Inflammatory macrophage treated with lipopolysaccharide for 1 hour (primary cell): ENCODE measurements around the gene NEK8.
A peak's percentile ranks its signal among the peaks of the same experiment; 100 is the strongest.

Experiments
- DNase-seq, 2 donors: peaks; one replicate each; pipeline ENCODE4 v3.0.0-alpha.2; 2020 to 2022

Gene NEK8

DNA sequence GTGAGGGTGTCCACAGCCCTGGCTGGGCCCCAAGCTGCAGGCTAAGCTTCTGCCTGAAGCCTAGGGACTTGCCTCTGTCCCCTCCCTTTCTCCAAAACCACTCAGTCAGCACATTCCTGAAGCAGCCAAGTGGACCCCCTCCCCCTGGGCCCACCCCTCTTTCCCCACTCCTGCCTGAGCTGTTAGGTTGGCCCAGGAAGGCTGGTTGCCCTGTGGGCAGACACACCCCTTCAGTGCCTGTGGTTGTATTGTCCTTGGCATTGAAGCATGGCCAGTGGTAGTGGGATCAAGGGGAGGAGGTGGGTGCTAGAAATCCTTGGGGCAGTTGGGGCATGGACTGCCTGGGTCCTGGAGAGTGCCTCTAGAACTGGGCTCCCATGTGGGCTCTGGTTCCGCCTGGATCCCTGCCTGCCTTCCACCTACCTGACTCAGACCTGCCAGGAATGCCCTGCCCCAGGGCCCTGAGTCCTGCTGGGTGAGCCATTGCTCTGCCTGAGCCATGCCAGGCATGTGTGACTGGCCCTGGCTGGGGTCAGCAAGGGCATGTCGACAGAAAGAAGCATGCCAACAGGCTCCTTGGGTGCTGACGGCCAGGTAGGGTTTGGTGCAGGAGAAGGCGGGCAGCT is 17.3 kb downstream of the NEK8 start:
- DNase-seq: no peak

DNA sequence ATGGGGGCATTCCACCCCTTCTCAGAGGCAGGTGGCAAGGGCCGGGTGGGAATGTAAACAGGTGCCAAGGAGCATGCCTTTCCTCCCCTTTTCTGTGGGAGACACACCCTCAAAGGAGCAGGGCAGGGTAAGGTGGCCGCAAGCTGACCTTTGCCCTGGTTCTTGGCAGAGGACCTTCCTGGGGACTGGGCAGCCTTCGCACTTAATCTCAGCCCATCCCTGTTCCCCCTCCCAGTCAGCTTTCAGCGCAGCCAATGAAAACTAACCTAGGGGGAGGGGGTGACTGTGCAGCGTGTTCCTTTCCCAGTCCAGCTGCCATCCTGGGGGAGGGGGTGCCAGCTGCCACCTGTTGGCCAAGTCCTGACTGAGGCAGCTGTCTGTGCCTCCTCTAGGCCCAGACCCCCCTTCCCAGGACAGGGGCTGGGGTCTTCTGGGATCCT is 18.0 kb downstream of the NEK8 start:
- no peak for DNase-seq

DNA sequence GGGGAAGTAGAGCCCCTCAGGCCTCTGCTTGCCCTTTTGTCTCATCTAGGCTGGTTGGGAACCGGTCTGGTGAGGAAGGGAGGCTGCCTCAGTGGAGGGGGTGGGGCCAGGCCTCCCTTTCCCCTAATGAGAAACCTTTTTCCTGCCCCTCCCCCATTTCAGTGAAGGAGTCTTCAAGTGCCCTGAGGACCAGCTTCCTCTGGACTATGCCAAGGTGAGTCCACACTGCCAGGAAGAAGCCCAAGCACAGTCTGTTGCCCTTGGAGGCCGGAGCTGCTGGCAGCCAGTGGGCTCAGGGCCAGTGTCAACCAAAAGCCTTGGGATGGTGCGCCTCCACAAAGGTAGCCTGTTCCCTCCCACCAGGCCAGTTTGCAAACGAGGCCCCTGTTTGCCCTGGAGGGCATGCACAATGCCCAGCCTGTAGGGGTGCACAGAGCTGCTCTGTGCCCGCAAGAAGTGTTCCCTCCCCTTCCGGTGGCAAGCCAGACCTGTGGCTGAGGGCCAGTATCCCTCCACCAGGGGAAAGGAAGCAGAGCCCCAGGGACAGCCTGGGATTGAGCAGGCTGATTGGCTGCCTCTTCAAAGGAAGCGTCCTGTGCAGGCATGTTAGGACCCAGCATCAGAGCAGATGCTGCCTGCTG is 18.6 kb downstream of the NEK8 start:
- DNase-seq: no peak

GRCh38 chr17:28747801-28748750 is 19.5 kb downstream of the NEK8 start:
- no peak for DNase-seq

GRCh38 chr17:28748852-28749515 is 20.4 kb downstream of the NEK8 start:
- no peak for DNase-seq

GRCh38 chr17:28749516-28750177 is 21.1 kb downstream of the NEK8 start:
- no peak for DNase-seq

- peak; percentile 75 to 97 for DNase-seq
These were observed 21.8 kb downstream of the NEK8 start for GRCh38 chr17:28750178-28751047.

- no peak for DNase-seq
These were observed 23.2 kb downstream of the NEK8 start for GRCh38 chr17:28751600-28752366.

- no peak for DNase-seq
These were observed 26.9 kb downstream of the NEK8 start for GRCh38 chr17:28755486-28755885.

GRCh38 chr17:28756049-28756804 is 27.6 kb downstream of the NEK8 start:
- DNase-seq: no peak

DNA sequence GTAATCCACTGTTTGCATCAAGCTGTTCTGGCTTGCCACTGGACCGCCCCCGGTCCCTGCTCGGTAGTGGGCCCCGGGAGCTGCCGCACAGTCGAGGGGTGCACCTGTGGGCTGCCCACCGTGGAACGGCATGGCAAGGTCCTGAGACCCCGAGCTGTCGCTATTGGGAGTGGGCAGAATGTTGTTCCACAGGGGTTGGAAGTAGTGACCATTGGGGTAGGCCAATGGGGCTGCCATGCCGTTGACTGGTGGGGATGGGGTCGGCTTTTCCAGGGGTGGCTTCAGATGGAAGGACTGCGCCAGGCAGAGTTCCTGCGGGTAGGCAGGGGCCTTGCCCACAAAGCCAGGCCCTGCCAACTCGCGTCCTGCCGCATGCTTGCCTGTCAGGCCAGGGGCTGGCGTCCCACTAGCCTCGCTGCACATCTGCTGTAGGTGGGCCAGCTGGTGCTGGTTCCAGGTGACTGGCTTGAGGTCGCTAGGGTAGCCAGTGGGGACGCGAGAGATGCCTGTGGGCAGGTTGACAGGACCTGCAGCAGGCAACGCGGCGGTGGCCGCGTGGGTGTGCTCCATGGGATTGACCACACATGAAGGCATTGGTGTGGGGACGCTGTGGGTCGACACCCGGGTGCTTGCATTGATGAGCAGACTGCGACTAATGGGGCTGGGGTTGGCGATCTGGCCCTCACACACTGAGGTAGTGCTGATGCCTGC is 30.0 kb downstream of the NEK8 start:
- no peak for DNase-seq

DNA sequence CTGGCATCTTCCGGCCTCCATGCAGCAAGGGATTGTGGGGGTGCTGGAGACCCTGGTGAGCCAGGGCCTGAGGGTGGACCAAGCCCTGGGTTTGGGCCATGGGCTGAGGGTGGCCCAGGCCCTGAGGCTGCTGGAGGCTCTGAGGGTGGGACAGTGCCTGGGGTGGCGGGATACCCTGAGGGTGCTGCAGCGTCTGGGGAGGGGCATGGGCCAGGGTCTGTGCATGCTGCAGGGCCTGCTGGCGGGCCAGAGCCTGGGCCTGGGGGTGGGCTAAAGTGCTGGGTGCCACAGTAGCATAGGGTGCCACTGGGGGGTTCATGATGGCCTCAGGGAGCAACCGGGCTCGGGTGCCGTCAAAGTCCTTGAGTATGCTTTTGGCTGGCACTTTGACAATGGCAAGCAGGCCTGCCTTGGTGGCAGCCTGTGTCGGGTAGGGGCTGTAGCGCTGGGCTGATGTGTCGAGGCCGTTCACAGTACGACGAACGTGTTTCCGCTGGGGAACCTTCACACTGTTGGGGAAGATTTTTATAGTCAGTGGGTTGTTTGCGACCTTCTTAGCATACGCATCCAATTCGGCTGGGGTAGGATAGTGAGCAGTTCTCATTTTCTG is 30.8 kb downstream of the NEK8 start:
- DNase-seq: no peak

- peak; percentile 52 to 70 for DNase-seq
These were observed 32.3 kb downstream of the NEK8 start for GRCh38 chr17:28760601-28761562.

- peak in 1 of 2 donors; percentile 4 for DNase-seq
These were observed 34.7 kb downstream of the NEK8 start for GRCh38 chr17:28763137-28763799.

DNA sequence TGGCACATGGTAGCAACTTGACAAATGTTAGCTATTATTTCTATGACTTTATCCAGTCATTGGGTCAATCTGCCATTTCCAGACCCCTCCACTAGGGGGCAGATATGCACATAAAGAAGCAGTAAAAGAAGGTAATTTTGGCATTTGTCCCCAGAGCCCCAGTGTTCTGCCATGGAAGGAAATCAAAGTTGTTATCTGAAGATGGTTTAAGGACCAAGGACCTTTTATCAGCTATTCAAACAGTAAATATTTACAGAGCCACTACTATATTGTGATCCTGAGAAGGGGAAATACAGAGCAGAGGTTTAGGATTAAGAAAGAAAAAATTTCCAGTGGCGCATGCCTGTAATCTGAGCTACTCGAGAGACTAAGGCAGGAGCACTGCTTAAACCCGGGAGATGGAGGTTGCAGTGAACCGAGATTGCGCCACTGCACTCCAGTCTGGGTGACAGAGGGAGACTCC is 35.2 kb downstream of the NEK8 start:
- DNase-seq: peak; percentile 31 to 93

DNA sequence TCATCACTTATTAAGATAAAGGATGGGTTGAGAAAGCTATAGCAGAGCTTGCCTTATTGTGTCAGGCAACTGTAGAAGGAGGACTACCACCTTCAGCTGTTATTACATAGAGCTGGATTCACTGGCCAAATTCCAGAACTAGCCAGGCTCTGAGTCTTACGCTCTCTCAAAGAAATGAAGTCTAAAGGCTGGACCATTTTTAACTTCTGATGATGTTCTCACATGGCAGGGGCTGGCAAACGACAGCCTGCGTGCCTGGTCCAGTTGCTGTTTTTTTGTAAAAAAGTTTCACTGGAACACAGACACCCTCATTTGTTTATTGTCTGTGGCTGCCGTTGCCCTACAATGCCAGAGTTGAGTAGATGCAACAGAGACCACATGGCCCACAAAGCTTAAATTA is 36.5 kb downstream of the NEK8 start:
- no peak for DNase-seq

GRCh38 chr17:28773736-28774135 is 45.1 kb downstream of the NEK8 start:
- DNase-seq: no peak
